K562 (cell line): ENCODE measurements around the gene ACSBG1. TPM values are rescaled to one million over a fixed set of nuclear protein-coding genes. Genes with fewer than 3 reads are reported as not detected.

Experiments
- CBX1 ChIP-seq: sonication (generic); IDR thresholded peaks from 2 replicates; pipeline ENCODE4 v1.6.1; 2016; ENCODE audit warnings: antibody characterized with exemption, low read depth, mild to moderate bottlenecking
- DLX4 ChIP-seq: fragments of 250-450 bp; sonication (Bioruptor Pico); IDR thresholded peaks from 2 replicates; pipeline ENCODE4 v1.6.1; 2021; ENCODE audit warnings: mild to moderate bottlenecking
- E2F1 ChIP-seq: sonication (generic); formaldehyde crosslinking; IDR thresholded peaks from 2 replicates; pipeline ENCODE4 v1.8.1; 2023; ENCODE audit warnings: mild to moderate bottlenecking, missing genetic modification reagents, moderate library complexity
- EGR1 ChIP-seq: fragments of 450-650 bp; conservative IDR thresholded peaks from 2 replicates; pipeline ENCODE4 v1.6.1; 2017; ENCODE audit warnings: mild to moderate bottlenecking
- ERF ChIP-seq: fragments of 450-650 bp; formaldehyde crosslinking; IDR thresholded peaks from 2 replicates; pipeline ENCODE4 v1.4.0; 2020; ENCODE audit warnings: mild to moderate bottlenecking, mixed read lengths
- FOS ChIP-seq: IDR thresholded peaks from 3 replicates; pipeline ENCODE4 v1.6.1; 2011; ENCODE audit not compliant: insufficient read length; ENCODE audit errors: extremely low read depth
- GABPB1 ChIP-seq: sonication (generic); formaldehyde crosslinking; IDR thresholded peaks from 2 replicates; pipeline ENCODE4 v1.8.0; 2022; ENCODE audit warnings: mild to moderate bottlenecking, missing genetic modification reagents
- GMEB1 ChIP-seq: fragments of 250-450 bp; sonication (Bioruptor Pico); IDR thresholded peaks from 2 replicates; pipeline ENCODE4 v1.4.0; 2020; ENCODE audit warnings: mild to moderate bottlenecking
- HLTF ChIP-seq: fragments of 450-650 bp; IDR thresholded peaks from 2 replicates; pipeline ENCODE4 v1.6.1; 2016
- HNRNPLL ChIP-seq: fragments of 200-400 bp; formaldehyde crosslinking; IDR thresholded peaks from 2 replicates; pipeline ENCODE4 v1.6.1; 2017; ENCODE audit warnings: low read length, low read depth, mild to moderate bottlenecking; ENCODE audit not compliant: poor library complexity, severe bottlenecking
- JUNB ChIP-seq: fragments of 450-650 bp; formaldehyde crosslinking; conservative IDR thresholded peaks from 2 replicates; pipeline ENCODE4 v1.4.0; 2020; ENCODE audit warnings: mild to moderate bottlenecking
- MYC ChIP-seq, 2 experiments: fragments of 250-450 bp in 1 of 2; sonication (Bioruptor Pico) in 1 of 2; IDR thresholded peaks; 2 replicates each; pipeline versions ENCODE4 v1.5.1 to v1.6.1; 2012 to 2021; ENCODE audit warnings: low read depth in 2 of 2, borderline replicate concordance in 1 of 2, improper control_type of control experiment in 1 of 2, low read length in 1 of 2, mild to moderate bottlenecking in 1 of 2, moderate library complexity in 1 of 2
- PHF20 ChIP-seq: fragments of 450-650 bp; IDR thresholded peaks from 2 replicates; pipeline ENCODE4 v1.6.1; 2018; ENCODE audit not compliant: partially characterized antibody
- PHTF2 ChIP-seq: fragments of 250-450 bp; sonication (Bioruptor Pico); IDR thresholded peaks from 2 replicates; pipeline ENCODE4 v1.5.0; 2021; ENCODE audit warnings: mild to moderate bottlenecking
- SNIP1 ChIP-seq: fragments of 450-650 bp; IDR thresholded peaks from 2 replicates; pipeline ENCODE4 v1.7.1; 2017; ENCODE audit warnings: low read depth, mild to moderate bottlenecking
- SNRNP70 ChIP-seq: fragments of 200-400 bp; formaldehyde crosslinking; optimal IDR thresholded peaks from 2 replicates; pipeline ENCODE3; 2017; ENCODE audit warnings: low read depth, low read length
- SP1 ChIP-seq: sonication (generic); formaldehyde crosslinking; IDR thresholded peaks from 2 replicates; pipeline ENCODE4 v1.8.1; 2022; ENCODE audit warnings: mild to moderate bottlenecking, missing genetic modification reagents
- TCF7L2 ChIP-seq: fragments of 150-350 bp; IDR thresholded peaks from 2 replicates; pipeline ENCODE4 v1.6.1; 2016; ENCODE audit warnings: low read depth, mild to moderate bottlenecking, low read length, moderate library complexity
- TCFL5 ChIP-seq: fragments of 250-450 bp; sonication (Bioruptor Pico); conservative IDR thresholded peaks from 2 replicates; pipeline ENCODE4 v1.6.1; 2021; ENCODE audit warnings: mild to moderate bottlenecking, moderate library complexity, matching md5 sums
- ZBTB11 ChIP-seq, 3 experiments: fragments of 200-800 bp in 1 of 3; fragments of 250-450 bp in 1 of 3; fragments of 450-650 bp in 1 of 3; sonication (Bioruptor Pico) in 1 of 3; sonication (Bioruptor generic) in 1 of 3; formaldehyde crosslinking in 1 of 3; IDR thresholded peaks; 2 replicates each; pipeline versions ENCODE4 v1.6.1 to v1.8.0; 2016 to 2022; ENCODE audit warnings: mild to moderate bottlenecking in 2 of 3, missing genetic modification characterization in 2 of 3, missing compliant biosample characterization in 1 of 3, moderate library complexity in 1 of 3
- ZNF316 ChIP-seq: fragments of 450-650 bp; IDR thresholded peaks from 2 replicates; pipeline ENCODE4 v1.6.1; 2016
- polyA plus RNA-seq, 8 experiments: library from polyadenylated mRNA; depleted of rRNA in 4 of 8; stranded (reverse) in 5 of 8; unstranded in 3 of 8; fragments of >200 nt; fragmentation: Nextera tagmentation in 2 of 8; fragmentation: Illumina TruSeq in 1 of 8; extraction: Ambion mirVana in 2 of 8; extraction: Trizol in 1 of 8; gene quantifications; 2 replicates each; pipeline versions ENCODE4 v1.2.1 to v1.2.3, GENCODE V29; 2011 to 2014; ENCODE audit warnings: inconsistent platforms in 1 of 8, missing spikeins in 1 of 8
- total RNA-seq, 7 experiments: library from RNA; depleted of rRNA in 6 of 7; stranded (reverse); fragments of >200 nt in 6 of 7; fragmentation: Illumina TruSeq in 2 of 7; extraction: Trizol in 2 of 7; gene quantifications; 2 replicates each; pipeline versions ENCODE4 v1.2.1 to v1.2.3, GENCODE V29; 2011 to 2021; ENCODE audit warnings: low replicate concordance in 1 of 7

Gene ACSBG1
- total and polyA plus RNA-seq, 9 of the 15 experiments (the other 6 are each of a cell fraction or from before 2014, with no cell fraction given) = 0.36 to 6.4 (median 2.5) TPM

- TF ChIP-seq HLTF (no peak), PHF20 (no peak), CBX1 (no peak), MYC (IDR thresholded peaks at IDR 0.05; ENCODE audit: low read depth, low read length) (no peak), MYC (CRISPR knock-in tag; IDR thresholded peaks at IDR 0.05; ENCODE audit: borderline replicate concordance, low read depth) (no peak), DLX4 (CRISPR knock-in tag) (no peak), SNIP1 (no peak), GABPB1 (CRISPR knock-in tag) (no peak), ERF (no peak), ZBTB11 (CRISPR knock-in tag; IDR thresholded peaks at IDR 0.05) (no peak), TCFL5 (CRISPR knock-in tag) (no peak), PHTF2 (CRISPR knock-in tag) (no peak), E2F1 (CRISPR knock-in tag) (no peak), FOS (peak; percentile 77), HNRNPLL (no peak), ZNF316 (no peak), SNRNP70 (no peak), TCF7L2 (no peak), EGR1 (no peak), JUNB (CRISPR knock-in tag) (peak; percentile 67; the same call in 1 of the 2 replicates), SP1 (CRISPR knock-in tag) (no peak), GMEB1 (CRISPR knock-in tag) (no peak)
Observed at GRCh38 chr15:78212546-78213424, 21.6 kb downstream of the ACSBG1 start (continued).
